Measurements from ENCODE around the gene SLC12A5.

The SLC12A5 gene

DNA sequence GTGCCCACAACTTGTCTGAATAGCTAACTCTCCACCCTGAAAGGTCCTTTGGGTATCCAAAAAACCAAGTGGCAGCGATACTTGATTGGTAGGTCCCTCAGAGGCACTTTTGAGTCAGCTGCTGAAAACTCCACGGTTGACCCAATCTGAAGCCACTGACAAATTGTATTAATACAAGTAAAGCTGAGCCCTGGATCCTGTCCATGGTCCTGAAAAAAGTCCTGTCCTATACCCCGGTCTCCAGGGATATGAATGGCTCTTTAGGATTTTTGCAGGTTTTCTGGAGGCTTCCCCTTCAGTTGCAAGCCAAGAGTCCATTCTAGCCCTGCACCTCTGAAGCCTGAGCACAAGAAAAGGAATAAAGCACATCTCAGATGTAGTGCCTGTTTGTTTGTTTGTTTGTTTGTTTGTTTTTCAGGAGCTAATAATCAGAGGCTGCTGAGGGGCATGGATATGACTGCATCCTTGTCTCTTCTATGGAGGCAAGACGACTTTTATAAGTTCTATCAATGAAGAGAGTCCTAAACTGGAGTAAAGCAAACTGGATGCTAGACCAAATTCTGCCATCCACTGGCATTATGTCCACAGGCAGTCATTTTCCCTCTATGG is 1.7 kb upstream of the SLC12A5 start:
- H3K4me3 ChIP-seq (ENCODE audit: low read depth, low read length): no peak overlapping the region
- H3K27me3 ChIP-seq: peaks cover 48% of the 10 kb centered on the region
- peaks cover 9% of the 10 kb centered on the region for H3K4me1 ChIP-seq
- DNase-seq: no peak
- H3K9me3 ChIP-seq: no peaks in the 10 kb centered on the region
- no peaks in the 10 kb centered on the region for H3K36me3 ChIP-seq
- TF ChIP-seq, protein P1, sequence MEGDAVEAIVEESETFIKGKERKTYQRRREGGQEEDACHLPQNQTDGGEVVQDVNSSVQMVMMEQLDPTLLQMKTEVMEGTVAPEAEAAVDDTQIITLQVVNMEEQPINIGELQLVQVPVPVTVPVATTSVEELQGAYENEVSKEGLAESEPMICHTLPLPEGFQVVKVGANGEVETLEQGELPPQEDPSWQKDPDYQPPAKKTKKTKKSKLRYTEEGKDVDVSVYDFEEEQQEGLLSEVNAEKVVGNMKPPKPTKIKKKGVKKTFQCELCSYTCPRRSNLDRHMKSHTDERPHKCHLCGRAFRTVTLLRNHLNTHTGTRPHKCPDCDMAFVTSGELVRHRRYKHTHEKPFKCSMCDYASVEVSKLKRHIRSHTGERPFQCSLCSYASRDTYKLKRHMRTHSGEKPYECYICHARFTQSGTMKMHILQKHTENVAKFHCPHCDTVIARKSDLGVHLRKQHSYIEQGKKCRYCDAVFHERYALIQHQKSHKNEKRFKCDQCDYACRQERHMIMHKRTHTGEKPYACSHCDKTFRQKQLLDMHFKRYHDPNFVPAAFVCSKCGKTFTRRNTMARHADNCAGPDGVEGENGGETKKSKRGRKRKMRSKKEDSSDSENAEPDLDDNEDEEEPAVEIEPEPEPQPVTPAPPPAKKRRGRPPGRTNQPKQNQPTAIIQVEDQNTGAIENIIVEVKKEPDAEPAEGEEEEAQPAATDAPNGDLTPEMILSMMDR (IDR thresholded peaks at IDR 0.05; ENCODE audit: low read depth, low read length): no peak

DNA sequence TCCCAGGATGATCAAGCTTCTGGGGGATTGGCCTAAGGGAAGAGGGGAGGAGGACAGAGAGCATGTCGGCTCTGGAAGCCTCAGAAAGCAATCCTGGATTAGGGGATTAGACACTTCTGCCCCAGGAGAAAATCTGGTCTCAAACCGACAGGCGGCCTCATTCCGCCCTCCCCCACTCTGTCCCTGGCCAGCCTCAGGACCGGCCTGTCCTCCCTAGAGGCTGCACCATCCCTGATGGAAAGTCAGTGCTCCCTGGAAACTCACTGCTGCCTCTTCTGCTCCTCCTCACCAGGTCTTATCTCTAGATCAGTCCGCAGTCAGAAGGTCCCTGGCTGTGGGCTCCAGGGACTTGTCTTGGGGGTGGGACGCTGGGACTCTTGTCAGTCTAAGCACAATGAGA is 905 bp upstream of the SLC12A5 start:
- Histone ChIP-seq H3K4me1 (peaks cover 9% of the 10 kb centered on the region), H3K4me3 (ENCODE audit: low read depth, low read length) (no peak overlapping the region), H3K27me3 (peaks cover 55% of the 10 kb centered on the region), H3K36me3 (no peaks in the 10 kb centered on the region), H3K9me3 (no peaks in the 10 kb centered on the region)
- TF ChIP-seq, protein P1 (IDR thresholded peaks at IDR 0.05; ENCODE audit: low read depth, low read length): no peak
- no peak for DNase-seq

DNA sequence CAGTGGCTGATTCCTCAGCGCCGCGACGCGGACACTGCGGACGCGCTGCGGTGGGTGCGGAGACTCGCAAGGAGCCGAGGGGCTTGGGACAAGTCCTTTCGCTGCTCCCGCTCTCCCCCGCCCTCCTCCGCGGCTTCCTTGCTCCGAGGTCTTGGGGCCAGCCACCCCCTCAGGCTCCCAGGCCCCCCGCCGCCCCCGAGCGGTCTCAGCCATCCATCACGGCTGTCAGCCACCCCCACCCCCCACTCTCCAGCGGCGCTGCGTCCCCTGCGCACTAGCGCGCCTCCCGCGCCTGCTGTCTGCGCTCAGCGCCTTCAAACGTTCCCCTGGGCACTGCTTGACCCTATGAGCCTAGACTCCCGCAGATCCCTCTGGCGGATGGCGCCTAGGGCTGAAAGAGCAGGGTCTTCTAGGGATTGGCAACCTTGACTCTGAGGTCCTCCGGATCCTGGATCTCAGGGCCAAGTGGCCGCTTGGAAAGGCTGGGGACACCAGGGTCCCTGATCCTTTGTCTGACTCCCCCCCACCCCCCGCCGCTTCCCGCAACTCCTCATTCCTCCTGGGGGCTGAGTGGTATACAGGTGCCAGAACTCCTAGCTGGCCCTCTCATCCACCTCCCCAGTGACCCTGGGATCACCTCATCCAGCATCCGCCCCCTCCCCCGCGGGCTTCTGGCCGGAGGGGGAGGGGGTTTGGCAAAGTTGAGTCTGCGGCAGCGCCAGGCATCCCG is 1.4 kb downstream of the SLC12A5 start:
- 0 out of 2 replicates have a peak overlapping the region, but pooled peaks have one; percentile 11 for H3K4me3 ChIP-seq (ENCODE audit: low read depth, low read length)
- no peak for DNase-seq
- no peaks in the 10 kb centered on the region for H3K9me3 ChIP-seq
- peaks cover 56% of the 10 kb centered on the region for H3K27me3 ChIP-seq
- TF ChIP-seq, protein P1 (IDR thresholded peaks at IDR 0.05; ENCODE audit: low read depth, low read length): no peak
- H3K4me1 ChIP-seq: peaks cover 9% of the 10 kb centered on the region
- H3K36me3 ChIP-seq: no peaks in the 10 kb centered on the region

DNA sequence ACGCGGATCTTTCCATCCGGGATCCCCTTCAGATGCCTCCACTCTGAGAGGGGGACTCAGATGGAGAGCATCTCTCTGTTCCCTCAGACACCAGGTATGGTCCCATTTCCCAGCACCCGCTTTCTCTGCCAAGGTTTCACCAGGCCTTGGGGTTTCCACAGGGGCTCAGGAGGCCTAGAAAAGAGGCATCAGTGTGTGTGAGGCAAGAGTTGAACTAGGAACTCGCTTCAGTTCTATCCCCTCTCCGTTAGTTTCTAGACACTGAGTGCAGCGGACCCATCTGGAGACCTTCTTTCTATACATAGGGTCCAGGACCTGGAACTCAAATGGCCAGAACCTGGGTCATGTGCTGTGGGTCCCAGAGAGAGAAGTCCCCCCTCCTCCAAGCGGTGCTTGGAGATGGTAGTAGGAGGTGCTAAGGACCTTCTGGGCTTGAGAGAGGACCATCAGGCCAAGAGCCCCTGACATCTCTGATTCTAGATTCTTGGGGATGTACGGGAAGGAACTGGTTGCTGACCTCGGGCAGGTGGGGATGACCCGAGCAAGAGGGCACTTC is 2.1 kb downstream of the SLC12A5 start:
- no peaks in the 10 kb centered on the region for H3K9me3 ChIP-seq
- peak overlapping the region; percentile 75 for H3K4me3 ChIP-seq (ENCODE audit: low read depth, low read length)
- peaks cover 56% of the 10 kb centered on the region for H3K27me3 ChIP-seq
- DNase-seq: no peak
- peaks cover 9% of the 10 kb centered on the region for H3K4me1 ChIP-seq
- H3K36me3 ChIP-seq: no peaks in the 10 kb centered on the region
- TF ChIP-seq, protein P1 (IDR thresholded peaks at IDR 0.05; ENCODE audit: low read depth, low read length): no peak

DNA sequence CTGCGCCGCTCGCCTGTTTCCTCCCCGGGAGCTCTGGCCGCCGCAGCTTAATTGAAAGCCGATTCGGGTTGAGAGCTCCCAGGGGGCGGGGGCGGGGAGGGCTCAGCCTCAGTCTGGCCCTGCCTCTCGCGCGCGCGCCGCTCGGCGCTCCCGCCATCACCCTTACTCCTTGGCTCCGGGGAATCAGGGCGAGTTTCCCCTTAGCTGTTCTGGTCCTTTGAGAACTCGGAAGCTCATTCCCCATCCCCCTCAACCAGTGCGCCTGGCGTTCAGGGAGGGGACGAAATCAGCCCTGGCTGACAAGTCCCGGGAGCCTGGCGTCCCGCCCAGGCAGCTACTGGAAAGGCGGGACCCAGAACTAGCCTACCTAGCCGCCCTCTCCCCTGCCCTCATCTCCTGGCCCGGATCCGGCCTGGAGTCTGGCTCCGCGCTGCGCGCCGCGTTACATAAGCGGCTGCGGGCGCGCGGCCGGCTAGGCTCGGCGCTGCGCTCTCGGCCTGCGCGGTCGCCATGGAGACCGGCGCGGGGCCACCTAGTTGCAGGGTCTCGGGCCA is 2.8 kb downstream of the SLC12A5 start:
- Histone ChIP-seq H3K36me3 (no peaks in the 10 kb centered on the region), H3K9me3 (no peaks in the 10 kb centered on the region), H3K4me1 (peaks cover 9% of the 10 kb centered on the region), H3K4me3 (ENCODE audit: low read depth, low read length) (peak overlapping the region; percentile 75), H3K27me3 (peaks cover 56% of the 10 kb centered on the region)
- TF ChIP-seq, protein P1 (IDR thresholded peaks at IDR 0.05; ENCODE audit: low read depth, low read length): no peak
- DNase-seq: peak; percentile 86
